Measurements from ENCODE around the gene ANKRD24. TPM values are rescaled to one million over a fixed set of nuclear protein-coding genes. Genes with fewer than 3 reads are reported as not detected.
"Not testable (repeated sequence)": the region's sequence is repeated elsewhere in the genome, so short reads cannot be mapped to it uniquely, and the experiment has no call there.

Gene ANKRD24
- total RNA-seq, 1 experiment from 2014 or later = 0.45 TPM

DNA sequence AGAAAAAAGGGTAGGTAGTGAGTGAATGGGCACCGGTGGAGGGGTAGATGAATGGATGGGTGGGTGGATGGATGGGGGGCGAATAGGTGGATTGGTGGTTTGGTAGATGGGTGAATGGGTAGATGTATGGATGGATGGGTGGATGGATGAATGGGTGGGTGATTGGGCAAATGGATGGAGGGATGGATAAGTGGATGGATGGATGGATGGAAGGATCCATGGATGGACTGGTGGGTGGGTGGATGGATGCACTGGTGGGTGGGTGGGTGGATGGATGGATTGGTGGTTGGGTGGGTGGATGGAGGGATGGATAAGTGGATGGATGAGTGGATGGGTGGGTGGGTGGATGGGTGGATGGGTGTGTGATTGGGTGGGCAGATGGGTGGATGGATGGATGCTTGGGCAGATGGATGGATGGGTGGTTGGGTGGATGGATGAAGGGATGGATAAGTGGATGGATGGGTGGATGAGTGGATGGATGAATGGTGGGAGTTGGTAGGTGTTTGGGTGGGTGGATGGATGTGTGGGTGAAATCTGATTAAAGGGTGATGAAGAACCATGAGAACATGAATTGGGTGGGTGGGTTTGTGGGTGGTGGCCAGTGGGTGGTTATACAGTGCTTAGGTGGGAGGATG lies 2.3 kb downstream of the ANKRD24 start:
- Histone ChIP-seq H3K27me3 (no peaks in the 10 kb centered on the region), H3K27ac (no peak overlapping the region), H3K4me1 (no peaks in the 10 kb centered on the region), H3K9me3 (replicated peaks) (no peaks in the 10 kb centered on the region), H3K4me3 (no peak overlapping the region), H3K36me3 (no peaks in the 10 kb centered on the region)
- no peak for DNase-seq

DNA sequence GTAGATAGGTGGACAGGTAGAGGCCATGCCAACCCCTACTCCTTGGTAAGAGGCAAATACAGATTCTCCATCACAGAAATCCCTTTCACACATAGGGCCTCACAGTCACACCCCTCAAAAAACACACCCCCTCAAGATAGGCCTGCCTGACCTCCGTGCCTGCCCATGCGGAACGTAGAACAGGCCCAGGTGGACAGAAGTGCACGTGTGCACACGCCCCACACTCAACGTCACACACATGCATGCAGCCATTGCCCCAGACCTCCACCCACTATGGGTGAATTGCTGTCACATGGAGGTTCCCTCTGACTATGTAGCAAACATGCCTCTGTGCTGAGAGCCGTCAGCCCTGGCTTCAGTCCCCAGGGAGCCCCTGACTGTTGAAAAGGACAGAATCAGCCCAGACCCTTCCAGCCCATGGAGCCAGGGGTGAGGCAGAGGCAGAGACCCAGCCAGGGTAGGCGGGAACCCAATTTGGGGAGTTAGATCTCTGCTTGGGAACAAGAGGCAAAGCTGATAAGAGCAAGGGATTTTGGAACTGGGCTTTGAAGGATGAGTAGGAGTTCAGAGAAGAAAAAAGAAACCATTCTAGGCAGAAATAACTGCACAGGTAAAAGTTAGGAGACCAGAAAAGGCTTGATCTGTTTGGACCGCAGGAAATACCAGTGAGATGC lies 3.1 kb downstream of the ANKRD24 start:
- Histone ChIP-seq H3K27ac (no peak overlapping the region), H3K4me1 (no peaks in the 10 kb centered on the region), H3K4me3 (no peak overlapping the region), H3K9me3 (replicated peaks) (no peaks in the 10 kb centered on the region), H3K27me3 (no peaks in the 10 kb centered on the region), H3K36me3 (no peaks in the 10 kb centered on the region)
- DNase-seq = no peak

DNA sequence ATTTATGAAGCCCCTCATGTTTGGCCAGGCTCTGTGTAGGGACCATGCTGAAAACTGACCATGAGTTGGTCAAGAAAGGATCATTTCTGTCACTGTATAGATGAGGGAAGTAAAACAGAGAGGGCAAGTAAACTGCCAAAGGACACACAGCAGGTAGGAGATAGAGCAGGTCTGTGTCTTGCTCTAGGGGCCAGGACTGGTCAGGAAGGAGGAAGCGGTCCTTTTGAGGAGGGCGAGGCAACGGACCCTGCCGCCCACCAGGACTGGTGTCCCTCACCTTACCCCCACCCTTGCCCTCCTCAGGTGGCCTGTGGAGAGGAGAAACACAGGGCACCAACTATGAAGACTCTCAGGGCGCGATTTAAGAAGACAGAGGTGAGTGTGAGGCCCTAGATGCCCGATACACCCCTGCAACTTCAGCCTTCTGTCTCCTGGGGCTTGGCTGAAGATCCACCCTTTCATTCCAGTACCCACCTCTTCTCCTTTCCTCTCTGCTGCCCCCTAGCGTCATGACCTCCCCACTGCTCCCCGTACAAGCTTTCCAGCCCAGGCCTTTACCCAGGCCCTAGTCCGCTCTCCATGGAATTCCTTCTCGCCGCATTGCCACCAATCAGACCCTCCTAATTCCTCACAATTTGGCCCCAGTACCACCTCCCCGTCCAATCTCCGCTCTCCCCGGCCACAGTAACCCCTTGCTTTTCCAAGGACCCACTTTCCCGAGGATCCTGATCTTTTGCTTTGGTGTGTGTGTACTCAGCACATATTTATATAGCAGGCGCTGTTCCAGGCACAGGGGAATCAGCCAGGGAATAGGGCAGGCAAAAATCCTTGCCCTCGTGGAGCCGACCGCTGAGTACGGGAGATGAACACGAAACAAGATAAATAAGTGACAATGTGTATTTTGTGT lies 3.9 kb downstream of the ANKRD24 start:
- Histone ChIP-seq H3K36me3 (no peaks in the 10 kb centered on the region), H3K27ac (no peak overlapping the region), H3K27me3 (no peaks in the 10 kb centered on the region), H3K4me1 (no peaks in the 10 kb centered on the region), H3K4me3 (no peak overlapping the region), H3K9me3 (replicated peaks) (no peaks in the 10 kb centered on the region)
- DNase-seq = peak; percentile 84 to 91

DNA sequence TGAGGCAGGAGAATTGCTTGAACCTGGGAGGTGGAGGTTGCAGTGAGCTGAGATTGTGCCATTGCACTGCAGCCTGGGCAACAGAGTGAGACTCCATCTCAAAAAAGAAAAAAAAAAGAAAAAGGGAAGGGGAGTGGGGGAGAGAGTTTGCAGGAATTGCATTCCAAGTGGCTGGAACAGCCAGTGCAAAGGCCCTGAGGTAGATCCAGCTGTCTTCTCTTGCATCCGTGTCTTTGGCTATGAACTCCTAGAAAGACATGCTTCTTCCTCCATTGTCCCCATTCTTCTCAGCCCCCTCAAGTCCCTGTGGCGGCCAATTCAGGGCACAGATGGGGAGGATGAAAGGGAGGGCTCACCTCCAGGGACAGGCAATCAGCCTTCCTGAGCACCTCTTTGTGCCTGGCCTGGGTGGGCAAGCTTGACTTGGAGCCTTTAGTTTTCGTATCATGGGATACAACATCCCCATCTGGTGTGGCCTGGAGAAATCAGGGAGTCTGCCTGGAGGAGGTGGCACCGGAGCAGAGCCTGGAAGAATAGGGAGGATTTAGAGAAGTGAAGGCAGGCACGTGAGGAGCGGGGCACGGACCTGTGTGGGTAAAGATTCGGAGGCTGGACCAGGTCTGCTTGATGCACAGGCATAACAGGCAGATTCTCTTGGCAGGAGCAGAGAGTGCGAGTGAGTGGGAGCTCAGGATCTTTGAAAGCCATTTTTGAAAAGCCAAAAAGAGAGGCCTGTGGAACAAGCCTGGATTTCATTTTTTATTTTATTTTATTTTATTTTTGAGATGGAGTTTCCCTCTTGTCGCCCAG lies 5.0 kb downstream of the ANKRD24 start:
- no peaks in the 10 kb centered on the region for H3K4me1 ChIP-seq
- H3K9me3 ChIP-seq (replicated peaks) = no peaks in the 10 kb centered on the region
- H3K4me3 ChIP-seq = no peak overlapping the region
- H3K36me3 ChIP-seq = no peaks in the 10 kb centered on the region
- no peak for DNase-seq
- no peaks in the 10 kb centered on the region for H3K27me3 ChIP-seq
- no peak overlapping the region for H3K27ac ChIP-seq

DNA sequence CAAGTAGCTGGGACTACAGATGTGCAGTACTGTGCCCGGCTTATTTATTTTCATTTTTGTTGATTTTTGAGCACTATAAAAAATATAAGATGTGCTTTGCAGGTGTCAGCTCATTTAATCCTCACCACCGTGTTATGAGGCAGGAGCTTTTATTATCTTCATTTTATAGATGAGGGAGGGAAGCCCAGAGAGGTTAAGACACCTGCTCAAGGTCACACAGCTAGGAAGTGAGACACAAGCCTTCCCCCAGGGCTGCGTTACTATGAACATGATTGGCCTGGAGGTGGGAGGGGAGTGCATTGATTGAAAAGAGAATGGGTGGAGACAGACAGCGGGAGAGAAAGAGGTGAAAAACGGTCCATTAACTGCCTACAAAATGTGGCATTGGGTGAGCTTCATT lies 7.2 kb downstream of the ANKRD24 start:
- H3K4me3 ChIP-seq = no peak overlapping the region
- DNase-seq = no peak
- no peaks in the 10 kb centered on the region for H3K36me3 ChIP-seq
- H3K27me3 ChIP-seq = no peaks in the 10 kb centered on the region; the same call in 1 of the 2 replicates
- H3K4me1 ChIP-seq = no peaks in the 10 kb centered on the region
- H3K27ac ChIP-seq = no peak overlapping the region
- H3K9me3 ChIP-seq (replicated peaks) = no peaks in the 10 kb centered on the region

DNA sequence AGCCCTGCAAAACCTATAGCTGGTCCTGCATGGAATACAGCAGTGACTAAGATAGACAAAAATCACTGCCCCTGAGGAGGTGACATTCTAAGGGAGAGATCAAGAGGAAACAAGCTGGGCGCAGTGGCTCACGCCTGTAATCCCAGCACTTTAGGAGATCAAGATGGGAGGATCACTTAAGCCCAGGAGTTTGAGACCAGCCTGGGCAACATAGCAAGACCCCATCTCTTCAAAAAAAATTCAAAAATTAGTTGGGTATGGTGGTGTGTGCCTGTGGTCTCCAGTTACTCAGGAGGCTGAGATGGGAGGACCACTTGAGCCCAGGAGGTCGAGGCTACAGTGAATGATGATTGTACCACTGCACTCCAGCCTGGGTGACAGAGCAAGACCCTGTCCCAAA lies 10.0 kb downstream of the ANKRD24 start:
- not testable (repeated sequence) for H3K4me3 ChIP-seq

DNA sequence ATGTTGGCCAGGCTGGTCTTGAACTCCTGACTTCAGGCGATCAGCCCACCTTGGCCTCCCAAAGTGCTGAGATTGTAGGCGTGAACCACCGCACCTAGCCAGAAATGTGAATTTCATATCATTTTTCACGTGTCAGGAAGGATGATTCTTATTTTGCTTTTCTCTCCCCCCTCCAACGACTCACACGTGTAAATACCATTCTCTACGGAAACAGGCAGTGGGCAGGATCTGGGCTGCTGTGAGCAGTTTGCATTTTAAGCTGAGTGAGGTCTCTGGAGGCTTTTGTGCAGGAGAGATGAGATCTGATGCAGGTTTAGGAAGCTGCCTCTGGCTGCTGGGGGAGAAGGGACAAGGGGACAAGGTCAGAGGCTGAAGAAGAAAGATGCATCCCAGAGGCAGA lies 11.9 kb downstream of the ANKRD24 start:
- peaks cover 6% of the 10 kb centered on the region; the same call in 1 of the 2 replicates for H3K9me3 ChIP-seq (replicated peaks)
- H3K36me3 ChIP-seq = no peaks in the 10 kb centered on the region
- no peak for DNase-seq
- no peak overlapping the region for H3K27ac ChIP-seq
- no peaks in the 10 kb centered on the region; the same call in 1 of the 2 replicates for H3K27me3 ChIP-seq
- H3K4me1 ChIP-seq = no peaks in the 10 kb centered on the region
- no peak overlapping the region for H3K4me3 ChIP-seq

More for the DNA sequence above, 10.0 kb downstream of the ANKRD24 start:
- H3K27ac ChIP-seq; H3K36me3 ChIP-seq; H3K9me3 ChIP-seq (replicated peaks); H3K4me1 ChIP-seq; H3K27me3 ChIP-seq; DNase-seq: not testable (repeated sequence)

DNA sequence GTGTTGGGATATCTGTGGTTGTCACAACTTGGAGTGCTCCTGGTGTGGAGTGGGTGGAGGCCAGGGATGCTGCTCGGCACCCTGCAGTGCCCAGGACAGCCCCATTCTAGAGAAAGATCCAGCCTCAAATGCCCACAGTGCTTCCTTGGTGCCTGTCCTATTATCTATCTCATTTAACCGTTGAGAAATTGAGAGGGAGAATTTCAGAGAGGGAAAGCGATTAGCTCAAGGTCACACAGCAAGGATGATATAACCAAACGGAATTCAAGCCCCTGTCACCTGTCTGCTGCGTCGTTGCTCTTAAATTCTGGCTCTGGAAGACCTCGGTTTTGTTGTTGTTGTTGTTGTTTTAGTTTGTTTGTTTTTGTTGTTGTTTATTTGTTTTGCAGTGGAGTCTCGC lies 13.5 kb downstream of the ANKRD24 start:
- no peak overlapping the region for H3K4me3 ChIP-seq
- H3K27me3 ChIP-seq = no peaks in the 10 kb centered on the region; the same call in 1 of the 2 replicates
- peaks cover 6% of the 10 kb centered on the region; the same call in 1 of the 2 replicates for H3K9me3 ChIP-seq (replicated peaks)
- DNase-seq = no peak
- H3K36me3 ChIP-seq = no peaks in the 10 kb centered on the region
- H3K4me1 ChIP-seq = no peaks in the 10 kb centered on the region
- H3K27ac ChIP-seq = no peak overlapping the region

DNA sequence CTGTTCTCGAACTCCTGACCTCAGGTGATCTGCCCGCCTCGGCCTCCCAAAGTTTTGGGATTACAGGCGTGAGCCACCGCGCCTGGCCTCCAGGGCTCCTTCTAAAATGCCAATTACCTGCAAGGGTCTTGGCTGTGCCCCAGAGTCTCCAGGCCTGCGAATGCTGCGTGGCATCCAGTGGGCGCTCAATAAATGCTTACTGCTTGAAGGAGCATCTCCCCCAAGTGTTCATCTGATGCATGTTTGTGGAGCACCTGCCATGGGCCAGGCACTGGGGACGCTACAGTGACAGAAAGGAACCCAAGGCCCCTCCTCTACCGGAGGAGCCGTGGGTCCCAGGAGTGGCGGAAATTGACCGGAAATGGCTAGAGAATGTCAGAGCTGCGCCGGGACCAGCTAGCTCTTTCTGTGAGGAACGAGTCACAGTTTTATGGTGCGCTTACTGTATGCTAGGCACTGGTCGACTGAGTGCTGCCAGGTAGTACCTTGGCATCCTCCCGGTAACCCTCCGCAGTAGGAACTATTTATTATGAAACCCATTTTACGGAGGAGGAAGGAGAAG lies 14.2 kb downstream of the ANKRD24 start:
- no peaks in the 10 kb centered on the region; the same call in 1 of the 2 replicates for H3K27me3 ChIP-seq
- no peak overlapping the region for H3K4me3 ChIP-seq
- H3K4me1 ChIP-seq = no peaks in the 10 kb centered on the region
- H3K27ac ChIP-seq = no peak overlapping the region
- H3K9me3 ChIP-seq (replicated peaks) = peaks cover 6% of the 10 kb centered on the region; the same call in 1 of the 2 replicates
- no peaks in the 10 kb centered on the region for H3K36me3 ChIP-seq
- DNase-seq = no peak

DNA sequence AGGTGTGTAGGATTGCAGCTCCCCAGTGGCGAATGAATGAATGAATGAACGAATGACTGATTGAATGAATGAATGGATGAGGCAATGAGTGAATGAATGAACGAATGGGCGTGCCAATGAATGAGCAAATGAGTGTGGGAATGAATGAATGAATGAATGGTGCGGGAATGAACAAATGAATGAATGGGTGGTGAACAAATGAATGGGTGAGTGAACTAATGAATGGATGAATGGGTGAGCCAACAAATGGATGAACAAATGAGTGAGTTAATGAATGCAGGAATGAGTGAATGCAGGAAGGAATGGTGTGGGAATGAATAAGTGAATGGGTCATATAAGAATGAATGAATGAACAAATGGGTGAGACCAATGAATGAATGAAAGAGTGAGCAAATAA lies 14.7 kb downstream of the ANKRD24 start:
- H3K9me3 ChIP-seq (replicated peaks) = peaks cover 6% of the 10 kb centered on the region; the same call in 1 of the 2 replicates
- no peaks in the 10 kb centered on the region for H3K36me3 ChIP-seq
- no peak overlapping the region for H3K27ac ChIP-seq
- no peak for DNase-seq
- no peaks in the 10 kb centered on the region for H3K4me1 ChIP-seq
- H3K4me3 ChIP-seq = no peak overlapping the region
- H3K27me3 ChIP-seq = no peaks in the 10 kb centered on the region; the same call in 1 of the 2 replicates

DNA sequence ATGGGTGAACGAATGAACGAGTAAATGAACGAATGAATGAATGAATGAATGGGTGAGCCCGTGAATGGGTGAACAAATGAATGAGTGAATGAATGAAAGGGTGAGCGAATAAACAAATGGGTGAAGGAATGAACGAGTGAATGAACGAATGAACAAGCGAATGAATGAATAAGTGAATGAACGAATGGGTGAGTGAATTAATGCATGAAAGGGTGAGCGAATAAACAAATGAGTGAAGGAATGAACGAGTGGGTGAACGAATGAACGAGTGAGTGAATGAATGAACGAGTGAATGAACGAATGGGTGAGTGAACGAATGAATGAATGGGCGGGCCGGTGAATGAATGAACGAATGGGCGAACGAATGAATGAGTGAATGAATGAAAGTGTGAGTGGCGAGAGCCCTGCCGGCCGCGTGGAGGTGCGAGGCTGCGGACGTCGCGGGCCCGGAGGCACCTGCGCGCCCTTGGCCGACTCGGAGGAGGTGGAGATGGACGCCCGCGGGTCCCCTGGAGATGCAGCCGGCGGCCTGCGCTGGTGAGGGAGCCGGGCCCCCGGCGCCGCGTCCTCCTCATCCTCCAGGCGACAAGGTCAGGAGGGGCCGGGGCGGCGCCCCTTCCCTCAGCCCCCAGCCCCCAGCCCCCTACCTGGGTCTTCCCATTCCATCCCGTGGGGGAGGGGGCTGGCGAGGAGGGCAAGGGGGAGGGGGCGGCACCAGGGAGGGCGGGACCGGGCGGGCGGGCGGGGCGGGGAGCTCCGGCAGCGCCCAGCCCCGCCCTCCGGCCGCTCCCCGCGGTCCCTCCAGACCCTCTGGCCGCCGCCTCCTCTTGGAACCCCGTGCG lies 15.4 kb downstream of the ANKRD24 start:
- no peaks in the 10 kb centered on the region; the same call in 1 of the 2 replicates for H3K27me3 ChIP-seq
- DNase-seq = no peak

DNA sequence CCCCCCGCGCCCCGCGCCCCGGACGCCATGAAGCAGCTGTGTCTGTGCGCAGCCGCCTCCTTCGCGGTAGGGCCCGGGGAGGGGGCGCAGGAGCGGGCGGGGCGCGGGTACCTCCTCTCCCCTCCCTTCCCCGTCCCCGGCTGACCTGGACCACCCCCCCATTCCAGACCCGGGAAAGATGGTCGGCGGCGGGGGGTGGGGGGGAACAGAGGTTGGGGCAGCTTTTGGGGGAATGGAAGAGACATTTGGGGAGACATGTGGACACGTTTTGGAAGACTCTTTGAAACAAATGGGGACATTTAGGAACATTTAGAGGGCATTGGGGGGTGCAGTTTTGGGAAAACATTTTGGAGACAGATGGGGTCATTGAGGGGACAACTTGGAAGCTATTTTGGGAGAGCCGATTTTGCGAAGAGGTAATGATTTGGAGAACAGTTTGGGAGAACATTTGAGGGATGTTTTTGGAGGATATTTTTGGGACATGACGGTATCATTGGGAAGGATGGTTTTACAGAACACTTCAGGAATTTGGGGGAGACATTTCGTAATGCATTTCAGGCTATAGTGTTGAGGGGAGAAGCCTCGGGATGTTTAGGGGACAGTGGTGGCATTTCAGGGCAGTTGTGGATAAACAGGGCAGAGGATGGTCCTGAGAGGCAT lies 16.1 kb downstream of the ANKRD24 start:
- Histone ChIP-seq H3K27me3 (no peaks in the 10 kb centered on the region; the same call in 1 of the 2 replicates), H3K4me3 (no peak overlapping the region), H3K27ac (no peak overlapping the region), H3K4me1 (no peaks in the 10 kb centered on the region), H3K36me3 (no peaks in the 10 kb centered on the region), H3K9me3 (replicated peaks) (peaks cover 6% of the 10 kb centered on the region; the same call in 1 of the 2 replicates)
- no peak for DNase-seq

More for the DNA sequence above, 15.4 kb downstream of the ANKRD24 start:
- no peaks in the 10 kb centered on the region for H3K36me3 ChIP-seq
- H3K4me3 ChIP-seq = no peak overlapping the region
- H3K27ac ChIP-seq = no peak overlapping the region
- H3K4me1 ChIP-seq = no peaks in the 10 kb centered on the region
- H3K9me3 ChIP-seq (replicated peaks) = peaks cover 6% of the 10 kb centered on the region; the same call in 1 of the 2 replicates
